ENCODE results near the gene TIMM13.

Gene TIMM13

DNA sequence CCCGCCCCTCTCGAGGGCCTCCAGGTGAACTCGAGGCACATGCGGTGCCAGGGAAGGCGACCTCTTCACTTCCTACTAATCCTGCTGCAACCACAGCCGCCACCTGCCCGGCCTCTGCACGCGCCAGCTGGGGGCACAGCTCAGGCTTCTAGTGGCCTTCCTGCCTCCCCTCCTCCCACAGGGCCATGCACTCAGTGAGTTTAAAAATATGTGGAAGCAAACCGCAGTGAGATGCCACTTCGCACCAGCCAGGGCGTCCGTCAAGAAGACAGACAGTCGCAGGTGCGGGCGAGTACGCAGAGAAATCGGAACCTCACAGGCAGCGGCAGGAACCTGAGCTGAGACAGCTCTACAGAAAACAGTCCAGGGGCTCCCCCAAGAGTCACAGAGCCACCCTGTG is 19.0 kb upstream of the TIMM13 start:
- DNase-seq (ENCODE audit: low read depth): no peak
- no peak overlapping the region for H3K4me3 ChIP-seq (ENCODE audit: low read depth, low read length)
- no peak for TF ChIP-seq POLR2A (IDR thresholded peaks at IDR 0.05; ENCODE audit: extremely low read depth, insufficient read length)
- no peak for TF ChIP-seq MYC (IDR thresholded peaks at IDR 0.05; ENCODE audit: low read depth, low read length)
- TF ChIP-seq, protein P1, sequence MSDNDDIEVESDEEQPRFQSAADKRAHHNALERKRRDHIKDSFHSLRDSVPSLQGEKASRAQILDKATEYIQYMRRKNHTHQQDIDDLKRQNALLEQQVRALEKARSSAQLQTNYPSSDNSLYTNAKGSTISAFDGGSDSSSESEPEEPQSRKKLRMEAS (IDR thresholded peaks at IDR 0.05; ENCODE audit: low read depth, low read length): no peak
- TF ChIP-seq, protein P2, sequence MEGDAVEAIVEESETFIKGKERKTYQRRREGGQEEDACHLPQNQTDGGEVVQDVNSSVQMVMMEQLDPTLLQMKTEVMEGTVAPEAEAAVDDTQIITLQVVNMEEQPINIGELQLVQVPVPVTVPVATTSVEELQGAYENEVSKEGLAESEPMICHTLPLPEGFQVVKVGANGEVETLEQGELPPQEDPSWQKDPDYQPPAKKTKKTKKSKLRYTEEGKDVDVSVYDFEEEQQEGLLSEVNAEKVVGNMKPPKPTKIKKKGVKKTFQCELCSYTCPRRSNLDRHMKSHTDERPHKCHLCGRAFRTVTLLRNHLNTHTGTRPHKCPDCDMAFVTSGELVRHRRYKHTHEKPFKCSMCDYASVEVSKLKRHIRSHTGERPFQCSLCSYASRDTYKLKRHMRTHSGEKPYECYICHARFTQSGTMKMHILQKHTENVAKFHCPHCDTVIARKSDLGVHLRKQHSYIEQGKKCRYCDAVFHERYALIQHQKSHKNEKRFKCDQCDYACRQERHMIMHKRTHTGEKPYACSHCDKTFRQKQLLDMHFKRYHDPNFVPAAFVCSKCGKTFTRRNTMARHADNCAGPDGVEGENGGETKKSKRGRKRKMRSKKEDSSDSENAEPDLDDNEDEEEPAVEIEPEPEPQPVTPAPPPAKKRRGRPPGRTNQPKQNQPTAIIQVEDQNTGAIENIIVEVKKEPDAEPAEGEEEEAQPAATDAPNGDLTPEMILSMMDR (IDR thresholded peaks at IDR 0.05; ENCODE audit: low read depth, low read length): no peak

DNA sequence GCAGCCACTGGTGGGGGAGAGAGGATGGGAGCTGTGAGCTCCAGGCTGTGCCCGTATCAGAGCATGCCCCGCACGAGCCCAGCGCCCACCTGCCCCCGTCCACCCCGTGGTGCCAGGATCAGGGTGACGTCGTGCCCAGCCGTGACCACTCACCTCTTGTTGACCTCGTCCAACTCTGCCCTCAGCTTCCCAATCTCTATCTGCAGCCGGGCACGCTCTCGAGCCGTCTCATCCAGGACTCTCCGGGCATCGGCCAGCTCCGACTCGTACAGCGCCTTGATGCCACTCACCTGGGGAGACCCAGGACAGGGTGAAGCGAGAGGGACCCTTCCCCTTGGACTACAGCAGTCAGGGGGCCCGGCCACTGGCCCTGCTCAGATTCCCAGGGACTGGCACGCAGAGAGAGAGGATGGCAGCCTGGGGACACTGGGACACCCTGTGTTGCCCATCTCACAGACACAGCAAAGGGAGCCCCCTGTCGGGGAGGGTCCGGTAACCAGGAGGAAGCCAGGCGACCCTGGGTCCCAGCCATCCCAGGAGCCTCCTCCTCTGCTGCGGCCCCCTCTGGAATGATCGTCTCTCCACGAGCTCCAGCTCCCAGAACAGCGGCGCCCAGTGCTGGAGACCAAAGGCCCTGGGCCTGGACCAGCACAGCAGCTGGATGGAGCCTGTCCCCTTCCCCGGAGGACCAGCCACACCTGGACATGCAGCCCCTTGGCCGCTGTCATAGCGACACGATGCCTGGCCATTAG is 17.0 kb upstream of the TIMM13 start:
- TF ChIP-seq, protein P1 (IDR thresholded peaks at IDR 0.05; ENCODE audit: low read depth, low read length): no peak
- no peak for TF ChIP-seq POLR2A (IDR thresholded peaks at IDR 0.05; ENCODE audit: extremely low read depth, insufficient read length)
- no peak for TF ChIP-seq MYC (IDR thresholded peaks at IDR 0.05; ENCODE audit: low read depth, low read length)
- TF ChIP-seq, protein P2 (IDR thresholded peaks at IDR 0.05; ENCODE audit: low read depth, low read length): no peak
- DNase-seq (ENCODE audit: low read depth): no peak
- H3K4me3 ChIP-seq (ENCODE audit: low read depth, low read length): no peak overlapping the region

DNA sequence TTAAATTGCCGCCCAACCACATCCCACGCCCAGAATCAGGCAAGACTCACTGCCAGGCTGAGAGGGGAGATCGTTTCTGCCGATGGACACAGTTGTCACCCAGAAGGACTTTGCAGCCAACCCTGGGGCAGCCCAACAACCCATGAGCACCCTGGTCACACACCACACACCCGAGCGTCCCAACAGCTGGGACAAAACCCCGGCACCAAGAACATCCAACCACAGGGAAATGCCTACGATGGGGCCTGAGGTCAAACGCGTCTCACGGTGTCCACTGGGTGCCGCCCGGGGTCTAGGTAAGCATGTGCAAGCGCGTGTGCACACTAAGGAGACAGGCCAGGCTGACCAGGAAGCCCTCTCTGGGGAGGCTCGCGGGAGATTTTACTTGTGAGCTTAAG is 16.4 kb upstream of the TIMM13 start:
- TF ChIP-seq POLR2A (IDR thresholded peaks at IDR 0.05; ENCODE audit: extremely low read depth, insufficient read length) (no peak), MYC (IDR thresholded peaks at IDR 0.05; ENCODE audit: low read depth, low read length) (no peak)
- TF ChIP-seq, protein P2 (IDR thresholded peaks at IDR 0.05; ENCODE audit: low read depth, low read length): no peak
- TF ChIP-seq, protein P1 (IDR thresholded peaks at IDR 0.05; ENCODE audit: low read depth, low read length): no peak
- DNase-seq (ENCODE audit: low read depth): no peak
- H3K4me3 ChIP-seq (ENCODE audit: low read depth, low read length): no peak overlapping the region

DNA sequence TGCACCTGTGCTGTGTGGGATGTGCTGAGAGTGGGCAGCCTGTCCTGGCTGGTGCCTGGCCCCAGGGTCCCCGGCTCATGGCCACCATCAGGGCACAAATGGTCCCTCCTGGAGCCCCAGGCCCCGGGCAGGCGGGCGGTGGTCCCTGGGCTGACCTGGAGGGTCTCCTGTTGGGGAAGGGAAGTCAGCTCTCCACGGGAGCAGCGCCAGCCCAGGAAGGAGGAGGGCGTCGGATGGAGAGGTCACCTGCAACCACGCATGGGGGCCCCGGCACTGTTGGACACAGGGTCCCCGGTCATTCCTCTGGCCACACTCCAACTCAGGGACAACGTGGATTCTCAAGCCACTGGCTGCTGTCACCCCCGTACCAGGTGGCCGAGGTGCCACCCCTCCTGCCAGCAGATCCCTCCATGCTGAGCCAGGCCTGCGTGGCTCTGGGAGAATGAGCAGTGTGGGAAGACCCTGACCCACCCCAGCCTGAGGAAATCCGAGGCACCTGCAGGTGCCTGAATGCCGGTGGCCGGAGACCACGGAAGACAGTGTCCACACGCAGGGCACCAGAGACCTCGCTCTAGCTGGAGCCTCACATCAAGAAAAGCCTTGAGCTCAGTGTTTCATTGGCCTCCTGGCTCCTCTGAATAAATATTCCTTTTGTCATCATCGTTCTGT is 15.9 kb upstream of the TIMM13 start:
- no peak for DNase-seq (ENCODE audit: low read depth)
- H3K4me3 ChIP-seq (ENCODE audit: low read depth, low read length): no peak overlapping the region
- TF ChIP-seq POLR2A (IDR thresholded peaks at IDR 0.05; ENCODE audit: extremely low read depth, insufficient read length): no peak
- TF ChIP-seq MYC (IDR thresholded peaks at IDR 0.05; ENCODE audit: low read depth, low read length): no peak
- TF ChIP-seq, protein P2 (IDR thresholded peaks at IDR 0.05; ENCODE audit: low read depth, low read length): no peak
- TF ChIP-seq, protein P1 (IDR thresholded peaks at IDR 0.05; ENCODE audit: low read depth, low read length): no peak

DNA sequence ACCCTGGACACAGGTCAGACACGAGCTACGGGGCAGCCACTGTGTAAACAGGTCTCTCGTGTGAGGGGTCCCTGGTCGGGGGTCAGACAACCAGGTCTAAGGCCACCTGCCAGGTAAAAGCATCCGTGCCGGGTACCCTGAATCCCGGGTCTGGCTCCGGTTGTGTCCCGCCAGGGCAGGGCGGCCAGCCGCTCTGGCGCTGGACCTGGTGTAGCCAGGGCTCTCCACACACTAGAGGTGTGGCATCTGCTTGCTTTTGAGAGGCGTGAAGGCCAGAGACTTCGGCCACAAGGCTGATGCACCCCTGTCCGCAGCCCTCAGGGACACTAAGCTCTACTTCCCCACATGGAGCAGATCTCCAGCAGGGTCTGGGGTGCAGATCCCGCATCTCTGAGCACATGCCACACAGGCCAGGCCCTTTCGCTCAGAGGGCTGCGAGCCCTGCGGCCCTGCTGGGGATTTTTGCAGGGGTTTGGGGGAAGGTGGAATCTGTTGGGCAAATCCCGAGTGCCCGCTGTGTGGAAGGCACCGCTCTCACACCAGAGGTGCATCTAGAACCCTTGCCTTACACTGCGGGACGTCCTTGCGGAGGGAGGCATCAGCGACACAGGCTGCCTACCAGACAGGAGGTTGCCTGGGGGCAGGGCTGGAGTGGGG is 13.8 kb upstream of the TIMM13 start:
- no peak for DNase-seq (ENCODE audit: low read depth)
- TF ChIP-seq POLR2A (IDR thresholded peaks at IDR 0.05; ENCODE audit: extremely low read depth, insufficient read length) (no peak), MYC (IDR thresholded peaks at IDR 0.05; ENCODE audit: low read depth, low read length) (no peak)
- TF ChIP-seq, protein P1 (IDR thresholded peaks at IDR 0.05; ENCODE audit: low read depth, low read length): no peak
- TF ChIP-seq, protein P2 (IDR thresholded peaks at IDR 0.05; ENCODE audit: low read depth, low read length): no peak
- no peak overlapping the region for H3K4me3 ChIP-seq (ENCODE audit: low read depth, low read length)
